ENCODE measurements around the gene TUBA3D. TPM values are rescaled to one million over a fixed set of nuclear protein-coding genes. Genes with fewer than 3 reads are reported as not detected.
"Not testable (repeated sequence)": the region's sequence is repeated elsewhere in the genome, so short reads cannot be mapped to it uniquely, and the experiment has no call there.

Gene TUBA3D
- total and polyA plus RNA-seq, 10 of the 15 experiments (the other 5 are each of a cell fraction or from before 2014, with no cell fraction given): 0.04 to 0.37 (median 0.20) TPM; not detected in 6

- BruUV-seq (replicated peaks): TSS peak; percentile 43
- H3K4me2 ChIP-seq (ENCODE audit: control insufficient read depth, insufficient read depth); ATAC-seq; H3K9me3 ChIP-seq (replicated peaks; ENCODE audit: control insufficient read depth, insufficient read depth, low read length); H3K27me3 ChIP-seq (replicated peaks in 1 of 2; ENCODE audit: control insufficient read depth in 2 of 2, insufficient read depth in 2 of 2, low read length in 1 of 2); H3K27ac ChIP-seq (ENCODE audit: control insufficient read depth, insufficient read depth); H4K20me1 ChIP-seq (ENCODE audit: control insufficient read depth, insufficient read depth); intact Hi-C loops (cut with micrococcal nuclease; ENCODE audit: unreplicated experiment); H3K79me2 ChIP-seq (ENCODE audit: control insufficient read depth, insufficient read depth, low read length); H3K4me3 ChIP-seq; CTCF ChIA-PET; in situ Hi-C loops (cut with MboI); FAIRE-seq; H3K9ac ChIP-seq (ENCODE audit: control insufficient read depth, insufficient read depth, low read length); H2AFZ ChIP-seq (ENCODE audit: control insufficient read depth, low read depth, low read length); POLR2A ChIA-PET; RAD21 ChIA-PET (ENCODE audit: unreplicated experiment); DNase-seq (ENCODE audit: low read depth, low spot score); SMC1A ChIA-PET (ENCODE audit: uncharacterized antibody, unreplicated experiment): not testable (repeated sequence)
- Histone ChIP-seq H3K4me1 (ENCODE audit: control insufficient read depth, insufficient read depth, low read length) (peaks cover 16% of the 10 kb centered on the region), H3K36me3 (ENCODE audit: control insufficient read depth in 2 of 2, insufficient read depth in 2 of 2, low read length in 1 of 2) (peaks cover 0 to 18% of the 10 kb centered on the region in 2 experiments; a peak in 3 of 4 replicates)
- 81% methylated on average over 17 of the region's 17 CpGs for WGBS (ENCODE audit: insufficient coverage, insufficient replicate concordance, low lambda C conversion rate, missing lambda C conversion rate)
These were observed 36.3 kb downstream of the TUBA3D start for GRCh38 chr2:131511969-131512870.

GRCh38 chr2:131514408-131515166 is 38.7 kb downstream of the TUBA3D start:
- H3K9ac ChIP-seq (ENCODE audit: control insufficient read depth, insufficient read depth, low read length); BruUV-seq (replicated peaks); H2AFZ ChIP-seq (ENCODE audit: control insufficient read depth, low read depth, low read length); RAD21 ChIA-PET (ENCODE audit: unreplicated experiment); H3K79me2 ChIP-seq (ENCODE audit: control insufficient read depth, insufficient read depth, low read length); H3K9me3 ChIP-seq (replicated peaks; ENCODE audit: control insufficient read depth, insufficient read depth, low read length); intact Hi-C loops (cut with micrococcal nuclease; ENCODE audit: unreplicated experiment); H3K4me2 ChIP-seq (ENCODE audit: control insufficient read depth, insufficient read depth); POLR2A ChIA-PET; H3K27me3 ChIP-seq (replicated peaks in 1 of 2; ENCODE audit: control insufficient read depth in 2 of 2, insufficient read depth in 2 of 2, low read length in 1 of 2); H4K20me1 ChIP-seq (ENCODE audit: control insufficient read depth, insufficient read depth); in situ Hi-C loops (cut with MboI); H3K4me3 ChIP-seq: not testable (repeated sequence)
- Histone ChIP-seq H3K36me3 (ENCODE audit: control insufficient read depth in 2 of 2, insufficient read depth in 2 of 2, low read length in 1 of 2) (peaks cover 0 to 19% of the 10 kb centered on the region in 2 experiments; a peak in 3 of 4 replicates), H3K27ac (ENCODE audit: control insufficient read depth, insufficient read depth) (peak overlapping the region; percentile 52), H3K4me1 (ENCODE audit: control insufficient read depth, insufficient read depth, low read length) (peaks cover 16% of the 10 kb centered on the region)
- ChIA-PET CTCF (interaction anchor here (1.8 kb wide), 1 partner anchor 101 kb away, joined by 5 read pairs; no protein-coding TSS in a partner anchor), SMC1A (ENCODE audit: uncharacterized antibody, unreplicated experiment) (interaction anchor here (1.3 to 1.4 kb wide), 2 partner anchors 21 to 158 kb away, joined by 3 read pairs; no protein-coding TSS in a partner anchor)
- WGBS (ENCODE audit: insufficient coverage, insufficient replicate concordance, low lambda C conversion rate, missing lambda C conversion rate): 29% methylated on average over 15 of the region's 15 CpGs
- ATAC-seq: peak; percentile 81
- peak; percentile 19 for DNase-seq (ENCODE audit: low read depth, low spot score)
- peak; percentile 75 for FAIRE-seq
- TF ChIP-seq CREM (IDR thresholded peaks at IDR 0.05; ENCODE audit: low read depth): peak; percentile 37; the same call in 1 of the 2 replicates
- peak in 1 of 2 experiments; percentile 34; a peak in 3 of 4 replicates for TF ChIP-seq IKZF2 (IDR thresholded peaks at IDR 0.05)
- TF ChIP-seq ATF2 (IDR thresholded peaks at IDR 0.05; ENCODE audit: low read length): peak; percentile 44
- peak; percentile 64; the same call in 1 of the 2 replicates for TF ChIP-seq EED (IDR thresholded peaks at IDR 0.05; ENCODE audit: low read depth)
- TF ChIP-seq CREB1 (IDR thresholded peaks at IDR 0.05; ENCODE audit: low read depth): 0 out of 2 replicates have a peak, but pooled peaks have one; percentile 35
- TF ChIP-seq MEF2B (IDR thresholded peaks at IDR 0.05; ENCODE audit: partially characterized antibody, poor library complexity, severe bottlenecking): peak; percentile 60
- peak; percentile 72; the same call in 1 of the 2 replicates for TF ChIP-seq ZNF384 (IDR thresholded peaks at IDR 0.05; ENCODE audit: borderline replicate concordance, low read depth, low read length)
- TF ChIP-seq MLLT1 (IDR thresholded peaks at IDR 0.05): peak; percentile 64; the same call in 1 of the 2 replicates
- TF ChIP-seq RELB (IDR thresholded peaks at IDR 0.05; ENCODE audit: low read depth): peak; percentile 62
